Mesodermal cell (in vitro differentiated cells): ENCODE results near the gene ANKRD30BL. TPM values are rescaled to one million over a fixed set of nuclear protein-coding genes. Genes with fewer than 3 reads are reported as not detected.
"Not testable (repeated sequence)": the region's sequence is repeated elsewhere in the genome, so short reads cannot be mapped to it uniquely, and the experiment has no call there.

Source experiments
- H3K27ac ChIP-seq: 2 replicates; pipeline ENCODE4 v1.7.0; 2013; ENCODE audit warnings: mild to moderate bottlenecking, low read depth, low read length, moderate library complexity; ENCODE audit not compliant: severe bottlenecking
- H3K36me3 ChIP-seq: 2 replicates; pipeline ENCODE4 v1.7.1; 2013; ENCODE audit warnings: mild to moderate bottlenecking, low read length, moderate library complexity; ENCODE audit not compliant: control insufficient read depth, insufficient read depth
- H3K4me1 ChIP-seq: one replicate; pipeline ENCODE4 v1.7.1; 2013; ENCODE audit warnings: mild to moderate bottlenecking, low read length; ENCODE audit not compliant: insufficient read depth, control insufficient read depth, poor library complexity, severe bottlenecking
- H3K4me3 ChIP-seq: 2 replicates; pipeline ENCODE4 v1.7.0; 2013; ENCODE audit warnings: low read length, control low read depth, mild to moderate bottlenecking; ENCODE audit not compliant: insufficient read depth, poor library complexity, severe bottlenecking; ENCODE audit errors: extremely low read depth
- H3K9me3 ChIP-seq: 2 replicates; pipeline ENCODE4 v1.7.1; 2013; ENCODE audit warnings: mild to moderate bottlenecking, low read length, moderate library complexity; ENCODE audit not compliant: control insufficient read depth
- WGBS, 2 experiments: methylation state at CpG; one replicate each; pipeline ENCODE4 v1.1.5; 2013; ENCODE audit warnings: missing lambda C conversion rate in 2 of 2; ENCODE audit not compliant: insufficient coverage in 2 of 2; 5-methylcytosine and 5-hydroxymethylcytosine counted together
- polyA plus RNA-seq, 2 experiments: library from polyadenylated mRNA; stranded (reverse); fragments of 50-300 nt; gene quantifications; one replicate each; pipeline ENCODE4 v1.2.3, GENCODE V29; 2013

ANKRD30BL gene
- polyA plus RNA-seq (2013, experiment 1 of 2), result not detected
- not detected for polyA plus RNA-seq (2013, experiment 2 of 2)

- not testable (repeated sequence) for H3K36me3 ChIP-seq, H3K4me3 ChIP-seq, H3K4me1 ChIP-seq, H3K9me3 ChIP-seq, H3K27ac ChIP-seq
- WGBS, 2 experiments, result 91 to 97% methylated on average over 15 to 27 of the region's 48 CpGs
Measured at GRCh38 chr2:132161161-132162124, at the start of gene ANKRD30BL. Gene ANKRD30BL (minus strand): TSS chr2:132161952. CDS start chr2:132161705, 247 bp downstream.

- no CpG with 5 or more reads among the region's 2 CpGs for WGBS, 2 experiments
- H3K9me3 ChIP-seq, result not testable (repeated sequence)
Measured at GRCh38 chr2:132202866-132203265, 41.1 kb upstream of the ANKRD30BL start.

GRCh38 chr2:132192854-132193253, 31.1 kb upstream of the ANKRD30BL start:
- 100% methylated on average over 1 to 2 of the region's 5 CpGs for WGBS, 2 experiments
- not testable (repeated sequence) for H3K4me1 ChIP-seq, H3K9me3 ChIP-seq, H3K36me3 ChIP-seq, H3K27ac ChIP-seq, H3K4me3 ChIP-seq

More at GRCh38 chr2:132202866-132203265, 41.1 kb upstream of the ANKRD30BL start:
- not testable (repeated sequence) for H3K4me3 ChIP-seq, H3K27ac ChIP-seq, H3K36me3 ChIP-seq, H3K4me1 ChIP-seq

GRCh38 chr2:132167100-132167499, 5.3 kb upstream of the ANKRD30BL start:
- not testable (repeated sequence) for H3K36me3 ChIP-seq, H3K27ac ChIP-seq, H3K4me3 ChIP-seq, H3K4me1 ChIP-seq, H3K9me3 ChIP-seq
- WGBS, 2 experiments, result no CpG with 5 or more reads among the region's 1 CpG

- not testable (repeated sequence) for H3K9me3 ChIP-seq, H3K4me1 ChIP-seq, H3K4me3 ChIP-seq, H3K36me3 ChIP-seq, H3K27ac ChIP-seq
- 93 to 96% methylated on average over 28 to 32 of the region's 33 CpGs for WGBS, 2 experiments
Measured at GRCh38 chr2:132162125-132162660, 441 bp upstream of the ANKRD30BL start.

GRCh38 chr2:132146774-132147173, 15.0 kb downstream of the ANKRD30BL start:
- not testable (repeated sequence) for H3K9me3 ChIP-seq, H3K36me3 ChIP-seq, H3K4me1 ChIP-seq, H3K4me3 ChIP-seq, H3K27ac ChIP-seq
- 0 to 7% methylated on average over 3 of the region's 4 CpGs for WGBS, 2 experiments
